ENCODE measurements around the gene C11orf91. TPM values are rescaled to one million over a fixed set of nuclear protein-coding genes. Genes with fewer than 3 reads are reported as not detected.

C11orf91 gene
- total and polyA plus RNA-seq, 2 of the 8 experiments (the other 6 are each of a cell fraction or from before 2014, with no cell fraction given) = not detected

- TF ChIP-seq FOSL1 (IDR thresholded peaks at IDR 0.05; ENCODE audit: insufficient read depth, low read depth, low read length) (no peak), TEAD4 (IDR thresholded peaks at IDR 0.05; ENCODE audit: low read depth, low read length) (no peak), SP4 (IDR thresholded peaks at IDR 0.05; ENCODE audit: low read length) (no peak), BRCA1 (IDR thresholded peaks at IDR 0.05; ENCODE audit: low read depth, low read length) (no peak), JUND (IDR thresholded peaks at IDR 0.05; ENCODE audit: low read length) (no peak), POLR2AphosphoS5 (IDR thresholded peaks at IDR 0.05; ENCODE audit: low read depth, low read length) (no peak)
Observed at GRCh38 chr11:33747979-33748378, 47.4 kb upstream of the C11orf91 start (continued).

Data from H1 (cell line).